GM12891 (cell line): ENCODE data around the gene BICD2.

Source experiments
- PAX5 ChIP-seq: IDR thresholded peaks from 2 replicates; pipeline ENCODE4 v1.6.1; 2011; ENCODE audit warnings: low read length, moderate library complexity, mild to moderate bottlenecking; ENCODE audit not compliant: insufficient read depth, severe bottlenecking
- POLR2A ChIP-seq: IDR thresholded peaks from 2 replicates; pipeline ENCODE4 v1.6.1; 2011; ENCODE audit warnings: low read depth, low read length, control low read depth
- POLR2AphosphoS5 ChIP-seq: IDR thresholded peaks from 2 replicates; pipeline ENCODE4 v1.6.1; 2011; ENCODE audit warnings: low read depth, low read length, control low read depth
- POU2F2 ChIP-seq: IDR thresholded peaks from 2 replicates; pipeline ENCODE4 v1.6.1; 2011; ENCODE audit warnings: low read depth, mild to moderate bottlenecking, control low read depth, low read length, moderate library complexity
- SPI1 ChIP-seq: IDR thresholded peaks from 2 replicates; pipeline ENCODE4 v1.6.1; 2011; ENCODE audit warnings: low read depth, low read length, control low read depth
- TAF1 ChIP-seq: IDR thresholded peaks from 2 replicates; pipeline ENCODE4 v1.6.1; 2011; ENCODE audit warnings: low read depth, low read length, control low read depth

DNA sequence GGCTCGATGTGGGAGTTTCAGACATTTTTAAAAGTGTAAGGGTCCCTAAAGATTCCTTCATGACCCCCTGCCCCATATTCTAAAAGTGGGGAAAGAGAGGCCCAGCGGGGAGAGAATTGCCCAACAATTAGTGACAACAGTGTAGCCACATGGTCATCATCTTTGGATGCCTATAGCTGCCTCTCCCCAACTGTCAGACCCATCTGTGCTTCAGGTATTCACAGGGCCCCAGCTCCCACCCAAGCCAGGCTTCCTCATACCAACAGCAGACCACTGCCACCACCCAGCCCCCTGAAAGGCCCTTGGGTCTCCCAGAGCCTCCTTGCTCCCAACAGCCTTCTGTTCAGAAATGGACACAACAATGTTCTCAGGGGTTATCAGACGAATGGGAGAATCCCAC lies 4.1 kb downstream of the BICD2 start:
- no peak for TF ChIP-seq TAF1
- no peak for TF ChIP-seq POLR2AphosphoS5
- TF ChIP-seq POLR2A: no peak
- no peak for TF ChIP-seq SPI1
- TF ChIP-seq PAX5: no peak
- TF ChIP-seq POU2F2: no peak
